Measurements from ENCODE around the gene C10orf143.

Gene C10orf143

DNA sequence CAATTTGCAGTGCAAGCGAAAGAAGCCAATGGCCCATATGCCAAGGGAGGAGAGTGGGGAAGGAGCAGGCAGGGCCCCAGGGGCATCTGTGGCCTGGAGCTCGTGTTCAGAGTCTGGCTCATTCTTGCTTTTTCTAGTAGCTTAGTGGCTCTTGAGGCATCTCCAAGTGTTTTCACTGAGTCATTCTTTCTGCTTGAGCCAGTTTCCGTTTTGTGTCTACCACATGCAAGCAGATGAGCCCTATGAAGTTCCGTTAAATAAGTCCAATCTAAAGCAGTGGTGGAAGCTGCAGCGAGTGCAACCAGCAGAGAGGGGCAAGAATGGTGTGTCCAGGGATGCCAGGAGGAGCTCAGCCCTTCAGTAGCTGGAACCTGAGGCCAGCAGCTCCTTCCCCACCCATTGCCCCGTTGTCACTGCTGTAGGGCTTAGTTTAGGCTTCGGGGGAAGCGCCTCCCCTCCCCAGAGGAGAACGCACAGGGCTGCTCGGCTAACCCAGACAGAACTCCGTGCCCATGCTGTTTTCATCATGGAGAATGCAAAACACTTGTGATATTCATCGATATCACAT lies 89.2 kb downstream of the C10orf143 start:
- peak; percentile 84 for DNase-seq (ENCODE audit: low read depth)
- H3K4me3 ChIP-seq (ENCODE audit: low read depth, low read length) = no peak overlapping the region

DNA sequence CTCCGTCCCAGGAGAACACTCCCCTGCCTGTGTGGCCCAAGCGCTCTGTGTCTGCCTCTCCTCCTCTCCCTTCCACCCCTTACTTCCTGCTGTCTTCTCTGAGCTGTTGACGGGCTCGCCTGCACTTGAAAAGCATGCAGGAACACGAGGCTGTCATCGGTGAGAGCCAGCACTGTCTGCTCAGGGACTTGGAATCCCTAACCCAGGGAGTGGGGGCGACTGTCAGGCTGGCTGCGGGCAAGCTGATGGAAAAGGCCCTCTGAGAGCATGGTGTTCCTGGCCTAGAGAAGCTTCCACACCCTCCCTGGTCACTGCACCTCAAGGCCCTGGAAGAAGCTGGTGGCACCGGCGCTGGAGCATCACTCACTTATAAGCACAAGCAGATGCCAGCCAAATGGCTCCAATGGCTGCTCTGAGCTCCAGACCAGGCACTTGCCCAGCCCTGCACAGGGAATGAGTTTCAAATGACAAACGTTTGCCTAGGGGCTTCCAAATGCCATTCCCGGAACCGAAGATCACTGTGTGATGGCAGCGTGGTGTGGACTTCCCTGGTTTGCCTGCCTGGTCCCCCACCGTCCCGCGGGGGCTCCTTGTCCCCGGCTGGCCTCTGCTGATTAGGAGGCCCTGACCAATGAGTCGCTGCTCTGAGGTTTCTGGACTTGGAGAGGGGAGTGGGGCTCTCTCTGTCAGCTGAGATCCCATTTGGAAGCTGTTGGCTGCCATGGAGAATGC lies 89.8 kb downstream of the C10orf143 start:
- DNase-seq (ENCODE audit: low read depth) = no peak
- H3K4me3 ChIP-seq (ENCODE audit: low read depth, low read length) = no peak overlapping the region

DNA sequence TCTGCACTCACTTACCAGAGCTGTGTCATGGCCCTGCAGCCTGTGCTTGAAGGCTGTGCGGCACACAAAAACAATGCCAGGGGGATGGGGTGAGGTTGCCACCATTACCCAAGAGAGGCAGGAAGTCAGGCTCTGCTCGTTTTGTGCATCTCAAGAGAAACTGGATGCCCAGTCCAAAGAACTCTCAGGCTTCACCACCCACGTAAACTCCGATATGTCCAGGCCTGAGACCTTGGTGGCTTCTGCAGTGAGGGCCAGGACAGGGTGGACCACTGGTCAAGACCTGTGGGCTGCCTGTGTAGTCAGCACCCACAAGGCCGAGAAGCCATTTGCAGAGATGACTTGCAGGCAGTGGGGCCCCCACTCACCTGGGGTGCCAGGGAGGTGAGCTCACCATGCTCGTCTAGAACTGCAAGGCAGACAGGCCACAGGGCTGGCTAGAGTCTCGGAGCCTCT lies 91.9 kb downstream of the C10orf143 start:
- H3K4me3 ChIP-seq (ENCODE audit: low read depth, low read length) = no peak overlapping the region
- DNase-seq (ENCODE audit: low read depth) = no peak

DNA sequence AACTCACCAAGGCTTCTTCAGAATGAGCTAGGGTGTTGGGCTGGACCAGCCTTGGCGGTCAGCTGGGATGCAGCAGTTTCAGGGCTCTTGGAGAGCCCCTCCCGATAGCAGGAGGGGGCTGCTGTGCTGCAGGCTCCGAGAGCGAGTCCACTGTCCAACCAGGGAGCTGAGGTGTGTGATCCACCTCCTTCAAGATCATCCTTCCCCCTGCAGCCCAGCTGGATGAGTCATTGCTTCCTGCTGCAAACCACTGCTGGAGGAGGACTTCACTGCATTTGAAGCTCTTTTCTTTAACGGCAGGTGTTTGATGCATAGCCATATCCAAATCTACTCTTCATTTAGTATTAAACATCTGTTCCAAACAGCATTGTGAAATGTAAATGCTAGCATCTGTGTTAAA lies 92.4 kb downstream of the C10orf143 start:
- H3K4me3 ChIP-seq (ENCODE audit: low read depth, low read length) = no peak overlapping the region
- DNase-seq (ENCODE audit: low read depth) = peak; percentile 41

DNA sequence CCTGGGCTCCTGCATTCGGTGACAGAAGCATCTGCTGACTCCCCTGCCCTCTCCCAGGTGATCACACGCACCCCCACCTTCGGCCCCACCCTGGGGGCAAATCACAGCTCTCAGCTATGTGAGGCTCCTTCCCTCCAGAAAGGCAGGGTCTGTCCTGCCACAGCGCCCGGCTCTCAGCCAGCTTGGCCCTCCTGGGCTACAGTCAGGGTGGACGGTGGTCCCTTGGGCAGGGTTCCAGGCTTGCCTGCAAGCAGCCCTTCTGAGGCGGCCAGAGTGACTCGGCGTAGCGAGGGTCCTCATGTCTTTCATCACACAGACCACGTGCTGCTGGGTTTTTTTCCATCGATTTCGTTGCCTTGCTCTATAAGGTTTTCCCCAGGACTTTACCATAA lies 93.0 kb downstream of the C10orf143 start:
- DNase-seq (ENCODE audit: low read depth) = no peak
- H3K4me3 ChIP-seq (ENCODE audit: low read depth, low read length) = no peak overlapping the region

DNA sequence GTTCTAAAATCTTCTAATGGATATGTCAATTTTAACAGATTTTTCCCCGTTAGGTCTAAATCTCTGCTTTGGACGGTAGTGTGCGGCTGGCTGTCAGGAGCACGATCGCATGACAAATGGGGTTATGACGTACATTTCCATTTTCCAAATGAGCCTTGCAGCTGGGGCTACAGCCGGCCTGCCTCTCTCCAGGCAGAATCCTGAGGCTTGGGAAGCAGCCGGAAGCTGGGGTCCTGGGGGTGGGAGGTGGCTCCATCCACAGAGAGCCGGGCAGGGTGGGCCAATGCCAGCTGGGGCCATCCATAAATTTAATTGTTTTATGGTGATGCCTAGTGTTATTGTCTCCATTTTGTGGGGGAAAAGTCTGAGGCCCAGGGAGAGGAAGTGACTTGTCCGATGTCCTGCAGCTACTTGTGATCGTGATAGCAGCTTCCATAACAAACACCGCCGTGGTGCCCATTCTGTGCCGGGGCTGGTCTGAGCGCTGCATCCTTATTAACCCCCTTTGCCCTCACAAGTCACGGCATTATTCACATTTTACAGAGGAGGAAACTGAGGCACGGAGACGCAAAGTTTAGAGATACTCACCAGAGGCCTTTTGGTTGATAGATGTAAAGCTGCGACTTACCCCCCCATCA lies 93.5 kb downstream of the C10orf143 start:
- no peak overlapping the region for H3K4me3 ChIP-seq (ENCODE audit: low read depth, low read length)
- no peak for DNase-seq (ENCODE audit: low read depth)

DNA sequence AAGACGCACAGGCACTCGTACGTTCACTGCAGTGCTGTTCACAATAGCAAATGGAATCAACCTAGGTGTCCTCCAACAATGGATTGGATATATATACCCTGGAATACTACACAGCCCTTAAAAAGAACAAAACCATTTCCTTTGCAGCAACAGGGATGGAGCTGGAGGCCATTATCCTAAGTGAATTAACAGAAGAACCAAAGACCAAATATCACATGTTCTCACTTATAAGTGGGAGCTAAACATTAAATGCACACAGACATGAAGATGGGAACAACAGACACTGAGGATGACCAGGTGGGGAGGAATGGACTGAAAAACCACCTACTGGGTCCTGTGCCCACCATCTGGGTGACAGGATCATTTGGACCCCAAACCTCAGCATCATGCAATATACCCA lies 94.5 kb downstream of the C10orf143 start:
- DNase-seq (ENCODE audit: low read depth) = no peak
- H3K4me3 ChIP-seq (ENCODE audit: low read depth, low read length) = no peak overlapping the region

DNA sequence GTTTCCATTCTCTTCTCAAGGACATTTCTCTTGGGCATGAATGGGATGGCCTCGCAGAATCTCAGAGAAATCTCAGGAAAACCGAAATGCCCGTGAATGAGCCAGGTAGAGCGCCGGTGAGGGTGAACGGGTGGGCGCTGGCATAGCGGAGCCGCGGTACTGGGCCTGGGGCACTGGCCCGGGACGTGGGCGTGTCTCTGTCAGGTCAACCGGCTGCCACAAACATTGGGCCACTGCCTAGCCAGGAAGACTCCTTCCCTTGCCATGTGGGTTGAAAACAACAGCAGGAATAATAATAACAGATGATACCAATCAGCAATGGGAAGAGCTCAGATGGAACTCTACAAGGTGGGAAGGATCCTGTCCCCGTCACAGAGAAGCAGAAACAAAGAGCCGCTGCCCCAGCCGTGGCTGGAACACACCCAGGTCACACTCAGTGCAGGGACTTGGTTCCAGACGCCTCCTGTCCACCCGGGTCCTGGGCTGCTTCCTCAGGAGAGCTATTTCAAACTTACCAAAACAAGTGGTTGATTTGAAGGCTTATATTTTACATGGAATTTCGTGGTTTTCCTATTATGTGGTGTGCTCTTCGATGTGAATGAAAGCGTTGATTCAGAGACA lies 95.4 kb downstream of the C10orf143 start:
- no peak for DNase-seq (ENCODE audit: low read depth)
- no peak overlapping the region for H3K4me3 ChIP-seq (ENCODE audit: low read depth, low read length)

DNA sequence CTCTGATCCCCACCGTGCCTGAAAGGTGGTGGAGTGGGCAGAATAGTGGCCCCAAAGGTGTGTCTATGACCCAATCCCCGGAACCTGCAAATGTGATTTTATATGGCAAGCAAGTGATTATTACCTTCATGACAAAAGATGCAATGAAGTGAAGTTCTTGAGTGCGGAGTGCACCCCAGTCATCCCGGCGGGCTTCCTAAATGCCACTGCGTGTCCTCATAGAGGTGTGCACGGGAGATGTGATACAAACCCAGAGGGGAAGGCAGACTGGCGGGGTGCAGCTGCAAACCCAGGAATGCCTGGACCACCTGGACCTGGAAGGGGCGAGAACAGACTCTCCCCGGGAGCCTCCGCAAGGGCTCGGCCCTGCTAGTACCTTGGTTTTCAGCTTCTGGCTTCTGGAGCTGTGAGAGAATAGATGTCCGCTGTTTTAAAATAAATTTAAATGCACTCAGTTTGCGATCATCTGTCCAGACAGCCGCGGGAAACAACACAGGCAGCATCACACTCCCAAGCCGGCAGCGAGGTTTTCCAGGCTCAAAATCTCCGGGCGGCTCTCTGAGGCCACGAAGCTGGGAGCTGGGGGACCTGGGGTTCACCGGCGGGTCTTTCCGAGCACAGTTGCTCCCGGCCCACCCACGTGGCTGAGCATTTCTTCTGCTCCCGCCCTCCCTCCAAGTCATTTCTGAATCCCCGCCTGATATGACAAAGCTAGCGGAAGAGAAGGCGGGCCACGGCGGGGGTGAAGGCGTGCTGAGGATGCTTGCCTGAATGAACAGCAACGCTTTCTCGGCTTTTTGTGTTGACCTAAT lies 96.2 kb downstream of the C10orf143 start:
- DNase-seq (ENCODE audit: low read depth) = no peak
- peak overlapping the region; percentile 17 for H3K4me3 ChIP-seq (ENCODE audit: low read depth, low read length)
